ENCODE measurements around the gene EFNB1.

EFNB1 gene

DNA sequence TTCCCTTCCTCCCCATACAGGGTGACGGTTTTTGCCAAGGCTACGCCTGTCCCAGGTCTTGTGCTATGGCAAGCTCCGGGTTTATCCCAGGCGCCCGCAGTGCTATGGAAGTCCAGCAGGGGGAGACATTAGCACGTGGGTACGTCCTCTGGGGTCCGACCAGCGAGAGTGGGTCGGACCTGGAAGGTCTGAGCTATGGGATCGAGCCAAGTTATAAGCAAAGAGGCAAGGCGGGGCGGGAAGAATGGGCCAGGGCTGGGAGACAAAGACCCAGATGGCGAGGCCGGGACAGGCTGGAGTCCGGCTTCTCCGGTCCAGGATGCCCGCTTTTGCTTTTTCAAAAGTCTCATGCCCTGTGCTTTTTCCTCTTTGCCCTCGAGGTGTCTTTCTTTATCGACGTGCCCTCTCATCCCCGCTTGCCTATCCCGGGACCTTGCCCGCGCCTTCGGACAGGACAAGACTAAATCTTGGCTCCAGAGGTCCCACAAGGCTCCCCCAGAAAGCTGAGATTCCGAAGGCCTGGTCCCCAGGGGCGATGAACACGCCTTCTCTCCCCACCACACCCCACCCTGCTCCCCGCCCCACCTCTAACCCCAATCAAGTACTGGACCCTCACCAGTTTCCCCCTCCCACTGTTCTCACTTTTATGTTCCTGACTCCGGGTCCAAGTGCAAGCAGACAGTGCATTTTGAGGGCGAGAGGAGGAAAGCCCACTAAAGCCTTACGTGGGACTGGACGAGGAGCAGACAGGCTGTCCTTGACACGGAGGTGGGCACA, 785 bp upstream of the EFNB1 start:
- peak; percentile 78 for DNase-seq

DNA sequence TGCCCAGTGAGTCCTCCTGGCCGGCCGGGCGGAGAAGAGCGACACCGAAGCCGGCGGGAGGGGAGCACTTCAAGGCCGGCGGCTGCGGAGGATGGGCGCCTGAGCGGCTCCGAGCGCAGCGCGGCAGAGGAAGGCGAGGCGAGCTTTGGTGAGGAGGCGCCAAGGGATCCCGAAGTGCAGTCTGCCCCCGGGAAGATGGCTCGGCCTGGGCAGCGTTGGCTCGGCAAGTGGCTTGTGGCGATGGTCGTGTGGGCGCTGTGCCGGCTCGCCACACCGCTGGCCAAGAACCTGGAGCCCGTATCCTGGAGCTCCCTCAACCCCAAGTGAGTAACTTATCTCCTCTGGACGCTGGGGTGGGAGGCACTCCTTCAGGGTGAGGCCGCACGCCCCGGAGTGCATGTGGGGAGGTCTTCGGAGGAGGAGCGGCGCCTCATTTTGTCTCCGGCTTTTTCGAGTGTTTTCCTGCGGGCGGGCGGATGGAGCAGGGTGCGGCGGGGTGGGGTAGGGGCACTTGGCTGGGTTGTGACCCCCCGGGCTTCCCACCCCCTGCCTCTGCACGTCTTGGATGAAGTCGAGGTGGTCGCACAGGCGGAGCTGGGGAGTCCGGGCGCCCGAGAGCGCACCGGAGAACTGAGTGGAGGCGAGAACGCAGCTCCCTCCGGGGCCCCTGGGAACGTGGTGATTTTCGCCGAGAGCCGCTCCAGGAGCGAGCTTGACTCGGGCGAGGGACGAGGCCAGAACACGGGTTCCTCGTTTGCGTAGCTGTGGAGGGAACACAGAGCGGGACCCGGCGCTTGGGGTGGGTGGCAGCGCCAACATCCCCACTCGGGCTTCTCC, 979 bp downstream of the EFNB1 start:
- no peak for DNase-seq

DNA sequence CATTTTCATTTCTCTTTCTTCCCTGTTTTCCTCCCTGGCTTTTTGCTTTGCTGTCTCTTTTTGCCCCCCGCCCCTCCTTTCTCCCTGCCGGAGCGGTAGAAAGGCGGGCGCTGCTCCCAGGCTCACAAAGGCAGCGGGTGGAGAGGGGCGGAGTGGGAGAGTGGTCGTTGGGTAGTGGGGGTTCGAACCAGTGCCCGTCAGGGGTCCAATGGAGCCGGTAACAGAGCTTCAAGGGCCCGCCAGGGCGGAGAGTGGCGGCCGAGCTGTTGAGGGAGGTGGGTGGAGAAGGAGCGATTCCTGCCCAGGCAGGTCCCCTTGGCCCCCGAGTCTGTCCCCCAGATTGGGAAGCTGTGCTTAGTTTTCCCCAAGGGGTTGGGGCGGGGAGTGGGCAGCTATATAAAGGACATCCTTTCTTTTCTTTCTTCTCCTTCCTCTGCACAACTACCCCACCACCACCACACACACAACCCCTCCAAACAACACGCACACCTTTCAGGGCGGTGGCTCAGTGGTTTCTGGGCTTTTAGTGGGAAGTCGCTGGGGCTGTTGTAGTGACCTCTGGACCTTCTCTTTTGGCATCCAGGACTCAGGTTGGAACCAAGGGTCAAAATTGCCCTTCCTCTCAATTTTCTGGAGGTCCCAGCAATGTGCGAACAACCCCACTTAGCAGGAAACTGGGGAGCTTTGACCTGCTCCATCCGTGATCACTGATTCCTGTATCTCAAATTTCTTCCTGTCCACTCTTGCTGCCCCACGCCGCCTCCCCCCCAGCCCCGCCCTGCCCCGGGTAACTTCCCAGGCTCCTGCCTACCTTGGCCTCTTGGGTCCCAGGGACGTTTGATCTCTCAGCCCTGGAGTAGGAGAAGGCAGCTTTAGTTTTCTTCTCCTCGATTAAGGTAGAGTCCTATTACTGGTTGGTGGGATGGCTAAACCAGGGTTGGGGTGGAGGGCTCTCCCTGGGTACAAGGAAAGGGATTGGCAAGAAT, 1.9 kb downstream of the EFNB1 start:
- no peak for DNase-seq

DNA sequence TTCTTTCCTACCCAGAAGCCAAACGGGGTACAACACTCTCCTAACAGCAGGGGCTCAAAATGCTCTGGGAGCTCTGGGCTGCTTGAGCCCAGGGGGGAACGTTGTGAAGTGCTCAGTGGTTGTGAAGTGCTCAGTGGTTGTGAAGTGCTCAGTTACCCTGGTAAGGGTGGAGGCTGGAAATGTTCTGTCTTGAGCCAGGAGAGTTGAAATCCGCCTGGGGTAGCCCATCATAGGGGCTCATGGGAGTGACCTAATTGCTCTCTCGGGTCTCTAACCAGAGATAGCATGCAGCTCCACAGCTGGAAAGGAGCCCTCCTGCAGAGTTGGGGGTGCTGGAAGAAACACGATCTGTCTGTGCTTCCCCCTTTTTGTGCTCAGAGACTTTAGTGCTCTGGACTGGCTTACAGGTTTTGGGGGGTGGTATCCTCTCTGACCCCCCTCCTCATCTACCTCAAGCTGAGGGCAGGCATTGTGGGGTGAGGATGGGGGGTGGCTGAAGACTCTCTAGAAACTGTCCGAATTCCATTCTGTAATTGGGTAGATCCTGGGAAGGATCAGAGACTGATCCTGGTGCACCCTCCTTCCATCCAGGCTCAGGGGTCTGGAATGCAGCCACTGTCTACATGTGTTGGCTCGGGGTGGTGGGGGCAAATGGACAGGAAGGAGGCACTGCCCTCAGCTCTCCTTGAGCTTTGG, 2.7 kb downstream of the EFNB1 start:
- no peak for DNase-seq

GRCh38 chrX:68832101-68832416, 3.2 kb downstream of the EFNB1 start:
- DNase-seq = peak; percentile 75

- no peak for DNase-seq
Measured at GRCh38 chrX:68832516-68833447, 4.0 kb downstream of the EFNB1 start.

DNA sequence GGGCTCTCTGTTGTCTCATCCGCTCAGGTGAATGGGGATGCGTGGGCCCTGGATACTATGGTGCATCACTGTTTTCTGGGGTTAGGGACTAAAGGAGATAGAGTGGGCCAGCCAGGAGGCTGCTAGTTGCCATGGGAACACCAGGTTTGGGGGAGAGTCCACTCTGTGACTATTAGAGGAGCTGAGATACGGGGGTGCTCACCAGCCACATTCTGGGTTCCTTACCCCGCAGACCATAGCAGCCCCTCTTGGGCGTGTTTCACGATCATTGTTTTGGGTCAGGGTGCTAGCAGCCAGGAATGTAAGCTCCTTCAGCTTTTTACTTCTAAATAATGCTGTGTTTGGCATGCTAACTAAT, 4.6 kb downstream of the EFNB1 start:
- no peak for DNase-seq

DNA sequence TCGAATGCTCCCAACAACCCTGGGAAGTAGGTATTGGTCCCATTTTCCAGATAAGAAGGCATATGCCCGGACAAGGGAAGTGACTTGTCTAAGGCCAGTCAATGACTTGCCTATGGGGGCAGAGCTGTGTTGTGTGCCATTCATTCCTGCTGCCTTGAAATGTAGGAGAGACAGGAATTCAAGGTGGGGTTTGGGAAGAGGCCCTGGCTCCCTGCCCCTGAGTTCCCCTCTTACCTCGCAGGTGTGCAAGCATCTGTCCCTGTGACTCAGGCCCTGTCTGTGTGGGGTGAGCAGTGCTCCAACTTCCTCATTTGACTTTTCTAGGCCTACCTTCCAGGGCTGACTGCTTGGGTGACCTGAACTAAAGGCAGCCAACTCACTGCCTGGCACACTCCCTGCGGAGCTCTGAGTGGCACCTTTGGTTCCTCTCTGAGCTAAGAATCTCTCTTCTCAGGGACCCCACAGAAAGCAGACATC, 5.1 kb downstream of the EFNB1 start:
- DNase-seq = no peak

DNA sequence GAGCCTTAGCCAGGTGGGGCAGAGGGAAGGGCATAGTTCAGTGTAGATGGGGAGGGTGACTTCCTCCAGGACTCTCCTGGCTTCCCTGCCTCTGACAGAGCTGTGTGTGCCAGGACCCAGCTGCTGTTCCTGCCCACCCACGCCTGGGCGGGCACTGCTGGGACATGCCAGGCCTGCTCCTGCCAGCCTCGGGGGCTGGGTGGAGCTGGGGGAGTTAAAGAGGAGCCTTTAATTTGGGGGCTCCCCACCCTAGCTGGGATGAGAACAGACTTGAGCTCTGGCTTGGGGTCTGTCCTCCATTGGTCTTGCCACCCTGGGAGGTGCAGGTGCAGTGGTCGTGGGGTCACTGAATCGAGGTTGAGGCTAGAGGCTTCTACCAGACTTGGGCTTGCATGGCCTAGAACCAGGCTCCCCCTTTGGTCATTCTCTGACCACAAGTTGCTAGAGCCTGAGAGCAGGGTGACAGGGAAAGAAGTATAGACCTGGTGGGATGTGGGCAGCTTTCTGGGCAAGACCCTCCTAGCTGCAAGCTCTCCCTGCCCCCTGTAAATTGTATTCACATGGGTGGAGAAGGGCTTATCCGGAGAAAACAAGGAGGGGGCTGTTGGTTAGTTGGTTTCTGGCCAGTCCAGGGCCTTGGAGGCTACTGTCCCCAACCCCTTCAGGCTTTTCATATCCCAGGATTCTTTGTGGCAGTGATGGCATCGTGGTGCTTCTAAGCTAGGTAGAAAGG, 5.7 kb downstream of the EFNB1 start:
- DNase-seq = no peak

GRCh38 chrX:68835104-68835442, 6.3 kb downstream of the EFNB1 start:
- DNase-seq = no peak

DNA sequence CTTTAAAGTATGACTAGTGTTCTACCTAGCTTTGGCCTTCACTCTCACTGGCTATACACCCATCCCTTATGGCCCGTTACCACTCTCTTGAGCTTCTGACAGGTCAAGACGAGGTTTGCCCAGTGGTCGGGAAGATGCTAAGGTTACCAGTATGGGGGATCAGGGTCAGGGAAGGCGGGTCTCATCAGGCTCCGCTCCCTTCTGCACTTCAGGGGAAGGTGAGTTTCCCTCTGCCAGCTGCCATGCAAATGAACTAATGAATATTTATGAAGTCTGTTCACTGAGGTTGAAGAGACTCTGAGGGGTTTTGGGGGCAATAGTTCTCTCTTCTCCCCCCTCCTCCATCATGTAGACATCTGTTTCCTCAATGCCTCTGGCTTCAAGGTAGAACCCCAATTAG, 6.6 kb downstream of the EFNB1 start:
- DNase-seq = no peak

DNA sequence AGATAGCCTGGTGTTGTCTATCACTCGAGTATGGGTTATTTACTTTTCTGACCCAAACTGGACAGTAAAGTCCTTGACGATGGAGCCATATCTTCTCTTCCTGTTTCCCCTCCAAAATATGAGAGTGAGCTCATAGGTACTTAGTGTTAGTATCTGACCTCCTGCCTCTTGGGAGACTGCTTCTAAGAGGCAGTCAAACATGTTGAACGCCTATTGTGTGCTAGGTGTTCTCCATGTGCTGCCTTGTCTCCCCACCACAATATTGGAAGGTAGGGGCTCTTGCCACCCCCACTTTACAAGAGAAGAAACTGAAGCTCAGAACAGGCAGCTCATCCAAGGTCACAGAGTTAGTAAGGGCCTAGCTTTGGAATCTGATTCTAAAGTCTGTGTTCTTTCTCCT, 8.3 kb downstream of the EFNB1 start:
- no peak for DNase-seq

- DNase-seq = no peak
Measured at GRCh38 chrX:68838571-68838910, 9.7 kb downstream of the EFNB1 start.

DNA sequence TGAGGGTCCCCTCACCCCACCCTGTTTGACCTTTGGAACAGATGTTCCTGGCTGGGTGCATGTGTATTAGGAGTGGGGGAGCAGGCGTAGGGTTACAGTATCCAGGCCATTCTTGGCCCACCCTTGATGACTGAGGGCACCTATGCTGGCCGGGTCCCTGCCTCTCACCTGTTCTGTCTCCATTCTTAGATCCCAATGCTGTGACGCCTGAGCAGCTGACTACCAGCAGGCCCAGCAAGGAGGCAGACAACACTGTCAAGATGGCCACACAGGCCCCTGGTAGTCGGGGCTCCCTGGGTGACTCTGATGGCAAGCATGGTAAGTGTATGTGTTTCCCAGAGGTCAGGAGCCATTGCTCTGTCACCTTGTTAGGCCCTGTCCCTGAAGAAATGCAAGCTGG, 10.9 kb downstream of the EFNB1 start:
- no peak for DNase-seq

- no peak for DNase-seq
Measured at GRCh38 chrX:68840256-68840655, 11.4 kb downstream of the EFNB1 start.

DNA sequence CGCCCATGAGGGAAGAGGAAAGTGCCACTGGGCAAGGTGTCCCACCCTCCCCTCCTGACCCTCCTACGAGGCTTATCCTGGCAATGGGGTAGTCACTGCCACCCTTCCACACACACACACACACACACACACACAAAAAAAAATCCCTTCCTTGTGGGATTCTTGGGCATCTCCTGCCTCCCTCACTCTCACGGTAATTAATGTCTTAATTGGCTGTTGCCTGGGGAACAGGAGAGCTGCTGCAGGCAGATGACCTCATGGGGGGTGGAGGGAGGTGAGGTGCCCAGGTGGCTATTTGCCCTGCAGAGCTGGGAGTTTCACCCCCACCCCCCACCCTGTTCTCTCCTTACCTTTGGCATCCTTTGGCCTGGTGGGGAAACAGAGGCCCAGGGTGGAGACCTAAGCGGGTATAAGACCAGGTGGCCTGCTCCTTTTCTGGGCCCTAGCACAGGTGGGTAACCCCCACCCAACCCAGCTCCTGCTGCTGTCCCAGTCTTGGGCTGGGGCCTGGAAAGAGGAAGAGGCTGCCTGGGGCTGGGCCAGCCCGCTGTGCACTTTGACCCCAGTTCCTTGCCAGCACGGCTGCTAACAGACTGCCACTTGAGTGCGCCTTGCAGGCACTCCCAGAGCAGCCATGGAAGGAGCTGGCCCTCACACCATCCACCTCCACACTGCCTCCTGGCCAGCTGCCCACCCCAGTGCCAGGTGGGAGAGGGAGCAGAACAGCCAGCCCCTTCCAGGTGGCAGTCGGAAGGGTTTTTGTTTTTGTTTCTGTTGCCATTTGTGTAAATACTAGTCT, 12.6 kb downstream of the EFNB1 start:
- DNase-seq = no peak

DNA sequence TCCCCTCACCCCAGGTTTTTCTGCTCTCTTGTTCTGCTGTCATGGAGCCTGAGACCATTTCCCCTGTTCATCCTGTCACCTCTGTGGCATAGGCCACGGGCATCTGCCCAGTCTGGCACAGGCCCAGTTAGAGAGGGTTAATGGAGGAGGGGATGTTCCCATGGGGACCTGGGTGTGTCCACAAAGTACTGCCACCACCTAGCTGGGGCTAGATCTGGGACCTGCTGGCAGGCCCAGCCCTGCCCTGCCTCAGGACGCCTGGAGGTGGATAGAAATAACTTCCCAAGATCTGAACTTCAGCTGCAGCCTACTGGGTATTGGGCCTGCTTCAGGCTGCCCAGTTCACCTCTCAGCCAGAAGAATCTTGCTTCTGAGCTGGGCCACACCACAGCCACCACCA, 13.5 kb downstream of the EFNB1 start:
- DNase-seq = no peak

DNA sequence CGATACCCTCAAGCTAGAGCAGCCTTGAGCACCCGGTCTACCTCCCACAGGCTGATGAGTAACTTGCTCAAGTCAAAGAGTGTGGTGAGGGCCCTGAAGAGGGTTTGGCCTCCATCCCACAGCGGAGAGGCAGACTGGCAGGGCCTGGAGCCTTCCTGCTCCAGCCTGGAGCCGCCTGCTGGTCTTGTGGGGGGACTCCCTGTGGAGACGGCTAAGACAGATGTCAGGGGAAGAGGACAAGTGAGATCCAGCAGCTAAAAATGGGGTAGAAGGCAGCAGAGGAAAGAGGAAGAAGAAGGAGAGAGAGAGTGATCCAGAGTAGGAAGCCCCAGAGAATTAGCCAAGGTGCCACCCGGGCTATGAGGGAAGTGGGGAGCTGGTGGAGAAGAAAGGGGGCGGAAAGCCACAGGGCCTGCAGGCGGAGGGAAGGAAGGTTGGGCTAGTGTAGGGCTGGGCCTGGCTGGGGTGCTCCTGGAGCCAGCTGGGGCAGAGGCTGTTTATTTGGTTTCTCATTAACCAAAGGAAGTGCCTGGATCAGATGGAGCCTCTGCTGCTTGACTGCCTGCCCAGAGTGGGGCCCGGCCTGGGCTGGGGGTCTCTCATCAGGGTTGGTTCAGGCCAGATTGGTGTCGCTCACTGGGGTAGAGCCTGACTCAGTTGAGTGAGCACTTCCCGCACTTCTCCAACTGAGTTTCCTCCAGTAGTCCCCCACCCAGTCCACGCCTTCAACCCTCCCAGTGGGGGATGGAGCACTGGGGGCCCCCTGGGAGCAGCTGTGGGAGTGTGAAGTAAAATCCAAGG, 14.2 kb downstream of the EFNB1 start:
- peak; percentile 39 for DNase-seq

DNA sequence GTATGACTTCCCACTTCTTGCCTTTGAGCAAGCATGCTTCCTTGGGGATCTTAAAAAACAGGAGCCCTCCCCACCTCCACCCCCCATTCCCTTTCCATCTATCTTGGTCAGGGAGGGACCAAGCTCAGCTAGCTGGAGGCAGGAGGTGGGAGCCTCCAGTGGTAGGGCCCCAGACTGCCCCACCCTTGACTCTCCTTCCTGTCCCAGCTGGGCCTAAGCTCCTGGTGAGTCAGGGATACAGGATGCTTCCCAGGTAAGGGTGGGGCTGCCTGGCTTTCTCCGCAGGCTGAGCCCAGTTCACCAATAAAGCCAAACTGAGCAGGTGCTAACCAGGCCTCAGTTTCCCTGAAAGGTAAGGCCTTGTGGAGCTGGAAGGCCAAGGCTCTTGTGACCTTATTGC, 15.2 kb downstream of the EFNB1 start:
- DNase-seq = no peak
